Inferior parietal cortex (tissue), 1 donor: Measurements from ENCODE around the gene ACIN1.

Experiments used
- DNase-seq: peaks from one replicate; pipeline ENCODE4 v3.0.0-alpha.2; 2016; ENCODE audit errors: extremely low spot score

The ACIN1 gene, protein sequence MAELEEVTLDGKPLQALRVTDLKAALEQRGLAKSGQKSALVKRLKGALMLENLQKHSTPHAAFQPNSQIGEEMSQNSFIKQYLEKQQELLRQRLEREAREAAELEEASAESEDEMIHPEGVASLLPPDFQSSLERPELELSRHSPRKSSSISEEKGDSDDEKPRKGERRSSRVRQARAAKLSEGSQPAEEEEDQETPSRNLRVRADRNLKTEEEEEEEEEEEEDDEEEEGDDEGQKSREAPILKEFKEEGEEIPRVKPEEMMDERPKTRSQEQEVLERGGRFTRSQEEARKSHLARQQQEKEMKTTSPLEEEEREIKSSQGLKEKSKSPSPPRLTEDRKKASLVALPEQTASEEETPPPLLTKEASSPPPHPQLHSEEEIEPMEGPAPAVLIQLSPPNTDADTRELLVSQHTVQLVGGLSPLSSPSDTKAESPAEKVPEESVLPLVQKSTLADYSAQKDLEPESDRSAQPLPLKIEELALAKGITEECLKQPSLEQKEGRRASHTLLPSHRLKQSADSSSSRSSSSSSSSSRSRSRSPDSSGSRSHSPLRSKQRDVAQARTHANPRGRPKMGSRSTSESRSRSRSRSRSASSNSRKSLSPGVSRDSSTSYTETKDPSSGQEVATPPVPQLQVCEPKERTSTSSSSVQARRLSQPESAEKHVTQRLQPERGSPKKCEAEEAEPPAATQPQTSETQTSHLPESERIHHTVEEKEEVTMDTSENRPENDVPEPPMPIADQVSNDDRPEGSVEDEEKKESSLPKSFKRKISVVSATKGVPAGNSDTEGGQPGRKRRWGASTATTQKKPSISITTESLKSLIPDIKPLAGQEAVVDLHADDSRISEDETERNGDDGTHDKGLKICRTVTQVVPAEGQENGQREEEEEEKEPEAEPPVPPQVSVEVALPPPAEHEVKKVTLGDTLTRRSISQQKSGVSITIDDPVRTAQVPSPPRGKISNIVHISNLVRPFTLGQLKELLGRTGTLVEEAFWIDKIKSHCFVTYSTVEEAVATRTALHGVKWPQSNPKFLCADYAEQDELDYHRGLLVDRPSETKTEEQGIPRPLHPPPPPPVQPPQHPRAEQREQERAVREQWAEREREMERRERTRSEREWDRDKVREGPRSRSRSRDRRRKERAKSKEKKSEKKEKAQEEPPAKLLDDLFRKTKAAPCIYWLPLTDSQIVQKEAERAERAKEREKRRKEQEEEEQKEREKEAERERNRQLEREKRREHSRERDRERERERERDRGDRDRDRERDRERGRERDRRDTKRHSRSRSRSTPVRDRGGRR

DNA sequence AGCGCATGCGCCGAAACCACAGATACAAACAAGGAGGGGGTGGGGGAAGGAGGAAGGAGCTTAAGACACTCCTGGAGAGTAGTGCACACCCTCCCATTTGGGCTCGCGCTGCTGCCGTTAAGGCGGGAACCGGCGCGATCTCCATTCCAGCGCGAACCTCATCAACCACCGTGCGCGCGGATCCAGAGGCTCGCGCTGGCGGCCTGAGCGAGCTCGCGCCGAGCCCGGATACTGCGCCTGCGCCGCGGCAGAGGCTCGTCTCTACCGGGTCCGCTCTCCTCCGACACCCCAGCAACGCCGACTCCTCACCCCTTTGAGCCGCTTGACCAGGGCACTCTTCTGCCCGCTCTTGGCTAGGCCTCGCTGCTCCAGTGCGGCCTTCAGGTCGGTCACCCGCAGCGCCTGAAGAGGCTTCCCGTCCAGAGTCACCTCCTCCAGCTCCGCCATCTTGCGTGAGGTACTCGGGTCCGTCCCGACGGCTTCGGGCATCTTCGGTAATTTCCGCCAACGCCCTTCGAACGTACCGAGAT lies at the start of gene ACIN1:
ACIN1 (minus strand) TSS at position 471 of the 530 bp plus-strand sequence; CDS start at position 447, 24 bp downstream.
- no peak for DNase-seq

DNA sequence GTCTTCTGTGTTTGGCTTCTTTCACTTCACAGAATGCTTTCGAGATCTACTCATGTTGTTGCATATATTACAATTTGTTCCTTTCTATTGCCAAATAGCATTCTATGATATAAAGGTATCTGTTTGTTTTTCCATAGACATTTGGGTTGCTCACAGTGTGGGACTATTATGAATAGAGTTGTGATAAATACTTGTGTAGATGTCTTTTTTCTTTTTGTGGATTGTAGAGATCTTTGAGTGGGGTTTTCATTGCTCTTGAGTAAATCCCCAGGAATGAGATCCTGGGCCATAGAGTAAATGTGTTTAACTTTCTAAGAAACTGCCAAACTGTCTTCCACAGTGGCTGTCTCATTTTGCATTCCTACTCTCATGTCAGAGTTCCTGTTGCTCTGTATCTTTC lies 49.0 kb upstream of the ACIN1 start:
- DNase-seq: no peak

DNA sequence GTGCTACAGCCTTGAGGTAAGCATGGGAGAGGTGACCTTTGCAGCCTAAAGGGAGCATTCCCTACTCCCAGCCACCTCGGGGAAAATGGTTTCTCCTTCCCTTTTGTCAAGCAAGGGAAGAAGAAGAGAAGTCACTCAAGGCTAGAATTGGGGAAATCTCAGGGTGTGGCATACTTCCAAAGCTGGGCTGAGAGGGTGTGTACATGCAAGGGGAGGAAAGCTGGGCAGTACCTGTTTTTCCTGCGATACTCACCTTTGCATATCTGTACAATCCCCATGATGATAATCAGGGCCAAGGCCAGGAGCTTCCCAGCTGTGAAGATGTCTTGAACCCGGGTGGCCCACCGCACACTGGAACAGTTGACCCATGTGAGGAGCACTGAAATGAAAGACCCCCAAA lies 47.9 kb upstream of the ACIN1 start:
- DNase-seq: no peak

DNA sequence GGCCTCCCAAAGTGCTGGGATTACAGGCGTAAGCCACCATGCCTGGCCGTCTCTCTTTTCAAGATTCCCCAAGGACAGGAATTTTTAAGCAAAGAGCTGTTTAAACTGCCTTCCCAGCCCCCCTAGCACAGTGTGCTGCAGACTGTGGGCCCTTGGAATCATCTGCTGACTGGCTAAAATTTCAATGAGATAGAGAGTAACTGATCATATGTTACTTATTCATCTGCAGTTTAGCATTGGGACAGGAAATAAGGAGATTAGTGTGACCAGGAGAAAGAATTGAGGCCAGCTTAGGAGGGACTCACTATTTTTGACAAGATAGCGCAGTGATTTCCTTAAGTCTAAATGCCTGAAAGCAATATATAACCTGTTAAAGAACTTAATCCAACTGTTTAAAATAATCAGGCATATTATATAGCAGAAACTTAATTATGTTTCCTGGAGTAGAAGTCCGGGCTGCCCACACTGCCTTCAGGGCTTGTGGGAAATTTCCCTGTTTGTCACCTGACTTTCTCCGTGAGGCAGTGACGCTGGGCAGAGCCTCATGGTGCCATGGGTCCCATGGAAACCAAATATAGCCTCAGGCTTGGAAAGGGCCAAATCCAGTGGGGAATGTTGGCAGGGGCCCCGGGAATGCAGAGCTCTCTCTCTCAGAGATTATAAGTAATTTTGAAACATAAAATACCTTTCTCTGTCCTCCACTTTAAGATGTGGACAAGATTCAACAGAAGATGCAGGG lies 46.9 kb upstream of the ACIN1 start:
- DNase-seq: no peak

DNA sequence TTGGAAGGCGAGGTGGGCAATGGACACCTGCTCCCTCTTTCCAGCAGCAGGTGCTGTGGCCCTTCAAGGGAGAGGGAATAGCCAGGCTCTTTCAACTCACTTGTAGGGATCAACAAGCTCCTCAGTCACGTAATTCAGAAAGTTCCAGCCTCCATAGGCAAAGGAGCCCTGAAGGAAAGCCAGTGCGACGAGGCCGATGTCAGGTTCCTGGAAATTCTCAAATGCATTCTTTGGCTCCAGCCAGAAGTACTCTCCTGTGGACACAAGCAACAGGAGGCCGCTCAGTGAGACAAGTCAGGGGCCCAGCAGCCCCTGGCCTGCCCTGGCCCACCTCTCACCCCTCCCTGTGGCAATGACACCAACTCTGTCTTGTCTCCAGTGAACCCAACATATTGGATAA lies 45.4 kb upstream of the ACIN1 start:
- DNase-seq: no peak

DNA sequence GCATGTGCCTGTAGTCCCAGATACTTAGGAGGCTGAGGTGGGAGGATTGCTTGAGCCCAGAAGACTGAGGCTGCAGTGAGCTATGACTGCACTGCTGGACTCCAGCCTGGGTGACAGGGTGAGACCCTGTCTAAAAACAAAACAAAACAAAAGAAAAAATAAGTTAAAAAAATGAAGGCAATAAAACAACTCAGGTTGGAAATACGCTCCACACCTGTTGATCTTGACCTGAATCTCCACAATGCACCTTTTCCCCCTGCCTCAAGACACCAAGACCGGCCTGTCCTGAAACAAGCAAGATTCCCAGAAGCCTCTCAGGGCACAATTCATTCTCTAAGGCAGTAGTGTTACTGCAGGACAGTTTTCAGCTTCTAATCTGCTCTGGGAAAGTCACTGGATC lies 44.9 kb upstream of the ACIN1 start:
- no peak for DNase-seq

DNA sequence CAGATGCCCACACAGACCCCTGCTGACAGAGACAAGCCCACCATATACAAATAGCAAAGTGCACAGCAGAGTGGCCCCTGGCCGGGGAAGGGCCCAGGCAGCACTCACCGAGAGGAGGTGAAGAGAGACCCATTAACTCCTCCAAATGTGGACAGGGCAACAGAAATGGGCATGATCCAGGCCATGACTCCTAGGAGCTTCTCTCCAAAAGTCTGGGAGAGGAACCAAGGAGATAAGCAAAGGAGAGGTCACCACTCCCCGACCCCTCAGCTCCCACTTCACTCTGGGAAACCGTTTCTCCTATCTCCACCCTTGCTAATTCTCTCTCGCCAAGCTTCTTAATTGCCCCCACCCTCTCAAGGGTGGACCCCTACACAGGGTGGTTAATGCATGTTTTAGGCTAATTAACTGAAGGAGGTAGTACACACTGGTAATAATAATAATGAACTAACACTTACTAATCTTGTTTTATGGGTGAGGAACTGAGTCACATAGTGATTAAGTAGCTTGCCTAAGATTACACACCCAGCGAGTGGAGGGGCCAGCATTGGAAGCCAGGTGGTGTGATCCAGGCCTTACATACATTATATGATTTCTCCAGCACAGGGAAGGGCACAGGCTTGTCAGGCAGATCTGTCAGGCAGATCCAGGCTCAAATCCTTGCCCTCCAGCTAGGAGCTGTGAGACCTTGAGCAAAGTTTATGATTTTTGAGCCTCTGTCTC lies 43.0 kb upstream of the ACIN1 start:
- DNase-seq: no peak

DNA sequence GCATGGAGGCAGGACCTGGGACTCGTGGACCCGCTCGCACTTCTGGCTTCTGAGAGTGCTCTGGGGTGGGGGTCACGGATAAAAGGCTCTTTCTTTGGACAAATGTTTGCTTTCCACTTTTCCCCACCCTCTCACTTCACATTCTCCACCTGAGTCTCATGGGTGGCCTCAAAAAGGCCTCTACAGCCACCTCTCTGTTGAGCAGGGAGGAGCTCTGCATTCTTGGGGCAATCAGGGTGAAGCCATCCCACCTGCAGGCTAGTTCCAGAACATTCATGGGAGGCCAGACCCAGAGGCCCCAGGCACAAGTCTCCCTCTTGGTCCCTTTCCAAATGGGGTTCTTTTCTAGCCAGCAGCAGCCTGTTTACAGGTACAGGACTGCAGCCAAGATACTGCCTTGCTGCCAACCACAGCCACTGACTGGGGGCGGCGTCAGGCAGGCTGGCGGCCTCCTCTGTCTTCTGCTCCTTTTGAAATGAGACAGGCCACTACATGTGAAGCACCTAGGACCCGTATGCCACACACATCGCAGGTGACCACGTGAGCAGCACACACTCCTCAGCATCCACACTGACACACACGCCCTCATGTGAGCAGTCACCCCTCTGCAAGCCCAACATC lies 42.4 kb upstream of the ACIN1 start:
- no peak for DNase-seq

DNA sequence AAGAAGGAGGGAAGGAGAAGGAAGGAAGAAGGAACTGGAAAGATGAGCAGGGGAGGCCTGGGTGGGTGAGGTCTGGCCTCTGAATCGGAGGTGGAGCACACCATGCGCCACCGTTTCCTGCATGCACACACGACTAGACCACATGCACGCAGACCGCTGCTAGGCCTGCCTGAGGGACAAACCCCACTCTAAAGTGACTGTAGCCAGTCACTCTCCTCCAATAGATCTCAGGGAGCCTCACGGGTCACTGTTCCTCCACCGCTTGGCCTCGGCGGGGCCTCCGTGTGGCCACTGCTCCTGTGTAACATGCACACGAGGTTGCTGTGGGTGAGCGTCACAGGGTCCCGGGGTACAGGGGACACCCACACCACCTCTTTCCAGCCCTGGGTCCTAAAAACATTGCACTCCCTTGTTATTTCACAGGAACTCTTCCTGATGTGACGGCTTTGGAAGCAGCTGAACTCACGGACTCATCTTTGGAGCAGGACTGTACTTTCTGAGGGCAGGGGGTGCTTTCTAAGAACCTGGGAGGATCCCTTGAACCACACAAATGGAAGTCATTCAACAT lies 41.7 kb upstream of the ACIN1 start:
- DNase-seq: no peak

DNA sequence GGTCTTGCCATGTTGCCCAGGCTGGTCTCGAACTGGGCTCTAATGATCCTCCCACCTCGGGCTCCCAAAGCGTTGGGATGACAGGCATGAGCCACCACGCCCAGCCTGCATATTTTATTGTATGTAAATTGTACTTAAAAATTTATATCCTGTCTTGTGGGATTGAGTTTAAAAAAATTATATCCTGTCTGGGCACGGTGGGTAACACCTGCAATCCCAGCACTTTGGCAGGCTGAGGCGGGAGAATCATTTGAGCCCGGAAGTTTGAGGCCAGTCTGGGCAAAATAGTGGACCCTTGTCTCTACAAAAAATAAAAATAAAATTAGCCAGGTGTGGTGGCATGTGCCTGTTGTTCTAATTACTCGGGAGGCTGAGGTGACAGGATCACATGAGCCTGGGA lies 38.0 kb upstream of the ACIN1 start:
- DNase-seq: no peak

DNA sequence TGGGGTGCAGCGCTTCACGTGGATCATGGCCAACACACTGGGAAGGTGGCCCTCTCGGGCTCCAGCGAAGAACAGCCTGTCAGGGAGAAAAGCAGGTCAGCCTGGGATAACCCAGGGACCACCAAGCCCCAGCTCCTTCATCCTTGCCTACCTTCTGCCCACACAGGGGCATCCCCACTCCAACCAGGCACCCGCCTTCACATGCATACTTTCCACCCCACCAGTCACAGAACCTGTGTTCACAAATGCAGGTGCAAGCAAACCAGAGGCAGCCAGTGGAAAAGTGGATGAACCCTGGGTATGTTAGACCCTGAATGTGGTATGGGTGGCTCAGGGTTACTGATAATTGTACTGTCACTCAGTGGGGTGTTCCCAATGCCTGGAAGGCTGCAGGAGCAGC lies 36.5 kb upstream of the ACIN1 start:
- DNase-seq: no peak

DNA sequence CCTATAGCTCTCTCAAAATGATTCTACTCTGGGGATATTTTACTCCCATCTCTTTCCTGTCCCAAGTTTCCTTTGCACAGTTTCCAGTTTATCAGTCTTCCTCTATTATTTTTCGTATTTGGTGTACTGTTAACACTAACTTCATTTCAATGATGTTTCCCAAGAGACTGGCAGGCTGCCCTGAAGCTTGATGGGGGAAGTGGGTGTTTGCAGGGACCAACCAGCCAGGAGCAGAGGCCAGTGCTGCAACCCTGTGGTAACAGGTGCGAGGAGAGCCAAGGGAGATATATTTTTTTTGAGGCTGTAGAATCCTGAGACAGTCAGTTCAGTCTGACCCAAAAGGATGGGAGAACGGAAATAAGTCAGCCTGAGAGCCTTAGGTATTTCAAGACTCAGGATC lies 35.9 kb upstream of the ACIN1 start:
- DNase-seq: no peak

DNA sequence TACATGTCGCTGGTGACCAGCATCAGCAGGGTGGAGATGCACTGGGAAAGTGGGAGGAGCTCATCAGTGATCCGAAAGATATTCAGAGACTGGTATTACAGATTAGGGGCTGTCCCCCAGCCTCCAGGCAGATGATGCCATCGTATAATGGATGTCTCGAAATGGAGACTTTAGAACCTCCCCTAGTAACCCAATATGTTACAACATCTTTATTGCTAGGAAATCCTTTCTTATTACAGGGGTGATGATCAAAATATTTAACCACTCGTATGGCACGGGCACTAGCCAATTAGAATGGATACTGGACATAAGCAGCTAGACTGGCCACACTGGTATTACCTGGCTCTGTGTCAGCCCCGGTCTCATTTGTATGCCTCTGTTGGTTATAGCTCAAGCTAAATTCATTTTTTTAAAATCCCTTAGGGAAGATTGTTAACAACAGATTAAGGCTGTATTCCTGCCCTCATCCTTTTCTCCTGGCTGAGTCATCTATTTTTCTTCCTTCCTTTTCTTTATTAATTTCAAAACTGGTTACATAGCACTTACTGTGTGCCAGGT lies 34.9 kb upstream of the ACIN1 start:
- DNase-seq: no peak

DNA sequence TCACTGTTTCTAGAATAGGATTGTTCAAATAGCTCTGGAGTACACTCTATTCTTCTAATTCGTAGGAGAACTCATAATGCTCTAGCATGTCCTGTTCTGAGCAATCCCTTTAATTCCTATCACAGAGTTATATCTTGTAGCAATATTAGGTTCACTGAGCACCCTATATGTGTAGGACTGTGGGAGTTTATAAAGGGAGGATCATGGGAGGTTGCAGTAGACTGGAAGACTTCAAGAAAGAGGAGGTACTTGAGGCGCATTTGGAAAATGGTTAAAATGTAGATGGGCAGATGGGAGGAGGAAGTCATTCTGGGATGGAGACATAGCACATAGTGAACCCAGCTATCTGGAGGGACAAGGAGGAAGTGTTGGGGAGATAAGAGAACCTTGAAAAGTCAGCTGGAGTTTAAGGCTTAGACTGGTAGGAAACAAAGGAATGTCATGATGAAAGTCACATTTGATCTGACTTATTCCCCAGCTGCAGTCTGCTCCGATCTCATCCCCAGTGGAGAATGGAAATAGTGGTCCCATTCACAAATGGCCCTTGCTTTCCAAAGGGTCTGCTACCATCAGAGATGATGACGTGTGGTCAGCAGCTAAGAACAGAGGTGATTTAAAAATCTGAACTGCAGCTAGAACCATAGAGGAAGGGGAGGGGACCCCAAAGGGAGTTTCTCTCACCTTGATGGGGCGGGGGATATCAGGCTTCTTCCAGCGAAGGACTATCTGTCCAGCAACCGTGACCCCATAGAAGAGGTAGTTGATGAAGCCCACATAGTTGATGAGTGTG lies 34.2 kb upstream of the ACIN1 start:
- no peak for DNase-seq

DNA sequence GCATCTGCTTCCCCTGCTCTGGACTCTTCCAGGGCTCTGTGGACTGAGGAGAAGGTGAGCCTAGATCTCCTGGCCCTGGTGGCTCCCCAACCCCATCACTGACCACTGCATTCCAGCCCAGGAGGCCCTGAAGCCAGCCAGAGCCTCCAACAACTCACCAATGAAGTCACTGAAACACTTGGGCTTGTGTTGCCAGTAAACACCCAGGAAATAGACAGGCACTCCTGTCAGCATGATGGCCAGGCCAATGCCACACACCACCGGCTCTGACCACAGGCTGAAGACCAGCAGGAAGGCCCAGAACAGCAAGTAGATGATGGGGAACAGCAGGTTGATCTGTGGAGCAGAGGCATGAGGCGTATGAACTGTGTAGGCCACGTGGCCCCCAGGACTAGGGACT lies 32.9 kb upstream of the ACIN1 start:
- DNase-seq: no peak

DNA sequence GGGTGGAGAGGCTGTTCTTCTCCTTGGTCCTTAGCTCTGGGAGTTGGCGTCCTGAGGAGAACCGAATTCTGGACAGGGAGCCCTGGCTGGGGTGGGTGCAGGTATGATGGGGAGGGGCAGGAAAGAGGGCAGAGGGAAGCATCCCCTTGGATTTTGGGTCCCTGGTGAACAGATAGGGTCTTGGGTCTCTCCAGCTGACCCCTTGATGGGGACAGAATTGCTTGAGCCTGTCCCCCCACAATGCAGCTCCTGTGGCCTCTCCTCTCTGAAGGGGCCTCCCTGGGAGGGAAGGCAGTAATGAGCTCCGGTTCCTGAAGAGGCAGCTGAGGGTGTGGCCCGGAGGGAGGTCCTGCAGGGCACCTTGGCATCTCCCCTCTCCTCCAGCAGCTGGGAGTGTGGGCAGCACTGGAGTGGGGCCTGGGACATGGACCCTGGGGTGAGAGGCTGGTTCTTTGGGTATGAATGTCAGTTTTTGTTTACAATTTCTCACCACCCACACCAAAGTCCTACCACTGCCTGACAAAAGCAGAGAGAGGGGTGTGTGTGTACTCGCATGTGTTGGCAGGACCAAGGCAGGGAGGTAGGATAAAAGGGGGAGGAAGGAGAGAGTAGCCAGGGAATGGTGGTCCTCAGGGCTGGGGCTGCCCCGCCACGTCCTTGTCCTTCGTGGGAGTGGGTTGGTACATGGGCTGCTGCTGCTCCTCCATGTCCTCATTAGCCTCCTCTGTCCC lies 31.8 kb upstream of the ACIN1 start:
- DNase-seq: no peak

DNA sequence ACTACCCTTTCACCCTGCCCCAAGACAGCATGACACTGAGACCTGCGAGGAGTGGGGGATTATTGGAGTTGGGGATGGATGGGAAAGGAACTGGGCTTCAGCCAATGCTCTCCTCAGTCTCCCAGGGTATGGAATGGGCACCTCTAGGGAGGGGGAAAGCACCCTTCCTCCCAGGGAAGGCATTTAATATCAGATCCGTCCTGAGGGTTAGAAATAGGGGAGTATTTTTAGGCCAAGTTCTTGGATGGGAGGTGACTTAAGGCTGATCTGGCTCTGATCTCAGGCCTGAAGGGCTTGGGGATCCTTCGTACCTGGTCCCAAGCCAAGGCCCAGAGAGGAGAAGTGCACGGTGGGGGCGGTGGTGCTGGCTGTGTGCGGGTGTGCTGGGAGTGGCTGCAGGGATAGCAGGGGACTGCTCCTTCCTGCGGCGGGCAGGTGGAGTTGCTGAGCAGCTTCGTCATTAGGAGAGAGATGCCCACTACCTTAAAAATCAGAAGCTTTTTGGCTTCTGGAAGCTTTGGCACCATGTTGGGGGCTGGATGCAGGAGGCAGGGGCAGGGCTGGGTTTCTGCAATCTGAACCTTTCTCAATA lies 31.1 kb upstream of the ACIN1 start:
- no peak for DNase-seq
